Stimulated activated memory B cell treated with anti-CD40 and anti-IgM and Interleukin-4, amounts not matched to agents 10 μg/mL and 1 μg/mL and 100 μg/mL, for 72 hours (primary cell): ENCODE results near the gene AMOTL2.
A peak's percentile ranks its signal among the peaks of the same experiment; 100 is the strongest.

Experiments used
- ATAC-seq: fragments of 150-1000 bp; cut with Tn5 transposase; 2 replicates; pipeline ENCODE4 v1.10.0; 2021
- H3K27ac Mint-ChIP-seq: one replicate; pipeline ENCODE4 v1.8.0; 2022; ENCODE audit warnings: mild to moderate bottlenecking, mixed read lengths
- H3K27me3 Mint-ChIP-seq: one replicate; pipeline ENCODE4 v1.8.0; 2022; ENCODE audit warnings: mixed read lengths
- H3K36me3 Mint-ChIP-seq: one replicate; pipeline ENCODE4 v1.8.0; 2022; ENCODE audit warnings: mixed read lengths
- H3K4me1 Mint-ChIP-seq: one replicate; pipeline ENCODE4 v1.8.0; 2022; ENCODE audit warnings: mixed read lengths
- H3K4me3 Mint-ChIP-seq: one replicate; pipeline ENCODE4 v1.8.0; 2022; ENCODE audit warnings: mild to moderate bottlenecking, moderate library complexity, mixed read lengths
- H3K9me3 Mint-ChIP-seq: one replicate; pipeline ENCODE4 v1.8.0; 2022; ENCODE audit warnings: mixed read lengths

Gene AMOTL2

GRCh38 chr3:134374105-134374790 is at the start of gene AMOTL2:
Gene AMOTL2 (minus strand): TSS chr3:134374447. CDS start chr3:134371433, 3,014 bp downstream.
- Mint-ChIP-seq H3K27ac (no peak within 1 kb of the TSS), H3K4me3 (peak within 1 kb of the TSS; percentile 79), H3K36me3 (no peaks in the 10 kb centered on the region), H3K4me1 (peaks cover 17% of the 10 kb centered on the region), H3K27me3 (peaks cover 80% of the 10 kb centered on the region), H3K9me3 (no peaks in the 10 kb centered on the region)
- ATAC-seq = peak; percentile 46

- peaks cover 21% of the 10 kb centered on the region for H3K27me3 Mint-ChIP-seq
- H3K9me3 Mint-ChIP-seq = no peaks in the 10 kb centered on the region
- no peak overlapping the region for H3K27ac Mint-ChIP-seq
- no peak for ATAC-seq
- no peak overlapping the region for H3K4me3 Mint-ChIP-seq
- H3K36me3 Mint-ChIP-seq = no peaks in the 10 kb centered on the region
- no peaks in the 10 kb centered on the region for H3K4me1 Mint-ChIP-seq
These were observed 48.9 kb upstream of the AMOTL2 start for GRCh38 chr3:134423153-134423552.

- no peak overlapping the region for H3K27ac Mint-ChIP-seq
- H3K4me3 Mint-ChIP-seq = no peak overlapping the region
- no peaks in the 10 kb centered on the region for H3K4me1 Mint-ChIP-seq
- no peak for ATAC-seq
- H3K27me3 Mint-ChIP-seq = peaks cover 21% of the 10 kb centered on the region
- H3K36me3 Mint-ChIP-seq = no peaks in the 10 kb centered on the region
- no peaks in the 10 kb centered on the region for H3K9me3 Mint-ChIP-seq
These were observed 45.7 kb upstream of the AMOTL2 start for GRCh38 chr3:134419960-134420321.

GRCh38 chr3:134419214-134419959 is 45.1 kb upstream of the AMOTL2 start:
- Mint-ChIP-seq H3K9me3 (no peaks in the 10 kb centered on the region), H3K36me3 (no peaks in the 10 kb centered on the region), H3K4me3 (no peak overlapping the region), H3K4me1 (no peaks in the 10 kb centered on the region), H3K27ac (no peak overlapping the region), H3K27me3 (peaks cover 21% of the 10 kb centered on the region)
- ATAC-seq = peak; percentile 6

- H3K9me3 Mint-ChIP-seq = peaks cover 3% of the 10 kb centered on the region
- no peak for ATAC-seq
These were observed 34.8 kb upstream of the AMOTL2 start for GRCh38 chr3:134409041-134409440.

GRCh38 chr3:134407239-134407625 is 33.0 kb upstream of the AMOTL2 start:
- H3K27me3 Mint-ChIP-seq = peaks cover 82% of the 10 kb centered on the region
- no peak overlapping the region for H3K27ac Mint-ChIP-seq
- peaks cover 5% of the 10 kb centered on the region for H3K9me3 Mint-ChIP-seq
- H3K4me3 Mint-ChIP-seq = no peak overlapping the region
- ATAC-seq = no peak
- H3K36me3 Mint-ChIP-seq = no peaks in the 10 kb centered on the region
- H3K4me1 Mint-ChIP-seq = no peaks in the 10 kb centered on the region

More at GRCh38 chr3:134409041-134409440, 34.8 kb upstream of the AMOTL2 start:
- Mint-ChIP-seq H3K27ac (no peak overlapping the region), H3K4me3 (no peak overlapping the region), H3K4me1 (no peaks in the 10 kb centered on the region), H3K27me3 (peaks cover 81% of the 10 kb centered on the region), H3K36me3 (no peaks in the 10 kb centered on the region)

- peaks cover 10% of the 10 kb centered on the region for H3K9me3 Mint-ChIP-seq
- no peak overlapping the region for H3K27ac Mint-ChIP-seq
- H3K36me3 Mint-ChIP-seq = no peaks in the 10 kb centered on the region
- no peak overlapping the region for H3K4me3 Mint-ChIP-seq
- no peak for ATAC-seq
- peaks cover 77% of the 10 kb centered on the region for H3K27me3 Mint-ChIP-seq
- H3K4me1 Mint-ChIP-seq = no peaks in the 10 kb centered on the region
These were observed 32.3 kb upstream of the AMOTL2 start for GRCh38 chr3:134406331-134407238.

- Mint-ChIP-seq H3K36me3 (no peaks in the 10 kb centered on the region), H3K27me3 (peaks cover 78% of the 10 kb centered on the region), H3K4me1 (no peaks in the 10 kb centered on the region), H3K4me3 (no peak overlapping the region), H3K27ac (no peak overlapping the region), H3K9me3 (peaks cover 15% of the 10 kb centered on the region)
- no peak for ATAC-seq
These were observed 30.2 kb upstream of the AMOTL2 start for GRCh38 chr3:134404366-134404885.

GRCh38 chr3:134397755-134398154 is 23.5 kb upstream of the AMOTL2 start:
- no peaks in the 10 kb centered on the region for H3K36me3 Mint-ChIP-seq
- H3K9me3 Mint-ChIP-seq = peaks cover 14% of the 10 kb centered on the region
- ATAC-seq = no peak
- H3K4me3 Mint-ChIP-seq = no peak overlapping the region
- H3K27ac Mint-ChIP-seq = no peak overlapping the region
- H3K27me3 Mint-ChIP-seq = peaks cover 60% of the 10 kb centered on the region
- no peaks in the 10 kb centered on the region for H3K4me1 Mint-ChIP-seq

- peaks cover 2% of the 10 kb centered on the region for H3K9me3 Mint-ChIP-seq
- no peaks in the 10 kb centered on the region for H3K4me1 Mint-ChIP-seq
- H3K4me3 Mint-ChIP-seq = no peak overlapping the region
- H3K27ac Mint-ChIP-seq = no peak overlapping the region
- H3K36me3 Mint-ChIP-seq = no peaks in the 10 kb centered on the region
- ATAC-seq = no peak
- peaks cover 63% of the 10 kb centered on the region for H3K27me3 Mint-ChIP-seq
These were observed 20.9 kb upstream of the AMOTL2 start for GRCh38 chr3:134395103-134395502.

- Mint-ChIP-seq H3K27me3 (peaks cover 63% of the 10 kb centered on the region), H3K27ac (no peak overlapping the region), H3K4me3 (no peak overlapping the region), H3K4me1 (no peaks in the 10 kb centered on the region), H3K36me3 (no peaks in the 10 kb centered on the region), H3K9me3 (peaks cover 5% of the 10 kb centered on the region)
- ATAC-seq = no peak
These were observed 20.1 kb upstream of the AMOTL2 start for GRCh38 chr3:134394380-134394779.

GRCh38 chr3:134393074-134393473 is 18.8 kb upstream of the AMOTL2 start:
- no peak for ATAC-seq
- no peaks in the 10 kb centered on the region for H3K36me3 Mint-ChIP-seq
- no peak overlapping the region for H3K27ac Mint-ChIP-seq
- H3K4me1 Mint-ChIP-seq = no peaks in the 10 kb centered on the region
- no peak overlapping the region for H3K4me3 Mint-ChIP-seq
- H3K9me3 Mint-ChIP-seq = peaks cover 5% of the 10 kb centered on the region
- H3K27me3 Mint-ChIP-seq = peaks cover 66% of the 10 kb centered on the region

- no peaks in the 10 kb centered on the region for H3K36me3 Mint-ChIP-seq
- no peak for ATAC-seq
- no peak overlapping the region for H3K27ac Mint-ChIP-seq
- peaks cover 5% of the 10 kb centered on the region for H3K9me3 Mint-ChIP-seq
- no peaks in the 10 kb centered on the region for H3K4me1 Mint-ChIP-seq
- H3K4me3 Mint-ChIP-seq = no peak overlapping the region
- H3K27me3 Mint-ChIP-seq = peaks cover 72% of the 10 kb centered on the region
These were observed 18.2 kb upstream of the AMOTL2 start for GRCh38 chr3:134392336-134392983.

- no peak for ATAC-seq
- H3K36me3 Mint-ChIP-seq = no peaks in the 10 kb centered on the region
- no peak overlapping the region for H3K4me3 Mint-ChIP-seq
- H3K27ac Mint-ChIP-seq = no peak overlapping the region
- H3K27me3 Mint-ChIP-seq = peaks cover 60% of the 10 kb centered on the region
- peaks cover 5% of the 10 kb centered on the region for H3K9me3 Mint-ChIP-seq
- no peaks in the 10 kb centered on the region for H3K4me1 Mint-ChIP-seq
These were observed 15.6 kb upstream of the AMOTL2 start for GRCh38 chr3:134389865-134390264.
